NCI-H1417 (cell line): ENCODE measurements around the gene FOXA2.
"Not testable (repeated sequence)": the region's sequence is repeated elsewhere in the genome, so short reads cannot be mapped to it uniquely, and the experiment has no call there.

ENCODE experiments used
- DNase-seq, 3 experiments: peaks; one replicate each; lab custom pipeline; 2025; lab: John Stamatoyannopoulos, UW

The FOXA2 gene

DNA sequence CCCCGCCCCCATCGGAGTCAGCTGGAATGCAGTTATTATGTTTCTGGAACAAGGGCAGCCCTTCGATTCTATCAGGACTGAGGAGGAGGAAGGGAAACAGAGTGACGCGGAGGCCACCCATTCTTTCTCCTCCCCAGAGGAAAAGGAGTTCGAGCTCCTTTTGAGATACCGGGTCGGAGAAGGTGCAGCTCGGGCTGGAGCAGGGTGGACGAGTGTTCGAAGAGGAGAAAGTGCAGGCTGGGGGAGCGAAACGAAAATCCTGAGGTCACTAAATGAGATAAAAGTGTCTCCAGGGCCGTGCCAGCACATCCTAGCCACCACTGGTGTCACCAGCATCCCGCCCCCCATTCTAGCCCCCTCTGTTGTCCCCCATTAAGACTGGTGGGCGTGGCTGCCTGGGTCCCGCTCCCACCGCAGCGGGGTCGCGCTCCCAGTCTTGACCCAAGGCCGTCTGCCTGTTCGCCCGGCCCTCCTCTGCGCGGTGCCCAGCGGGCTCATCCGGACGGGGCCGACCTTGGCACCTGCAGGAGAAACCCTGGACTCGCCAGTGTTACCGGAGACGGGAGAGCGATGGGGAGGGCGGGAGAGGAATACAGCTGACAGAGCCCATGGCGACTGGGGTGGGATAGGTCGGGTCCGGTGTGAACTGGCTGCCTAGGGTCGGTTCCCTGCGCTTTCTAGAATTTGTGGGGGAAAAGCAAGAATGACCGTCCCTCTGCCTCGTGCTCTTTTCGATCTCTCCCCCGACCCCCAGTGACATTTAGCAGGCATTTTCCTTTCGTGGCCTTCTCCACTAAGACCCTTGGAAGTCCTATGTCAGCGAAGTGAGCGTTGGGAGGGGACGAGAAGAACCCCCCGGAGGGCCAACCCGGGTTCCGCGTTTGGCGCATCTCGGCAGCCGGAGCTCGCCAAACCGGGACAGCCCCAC is 16.2 kb downstream of the FOXA2 start:
- DNase-seq: no peak

DNA sequence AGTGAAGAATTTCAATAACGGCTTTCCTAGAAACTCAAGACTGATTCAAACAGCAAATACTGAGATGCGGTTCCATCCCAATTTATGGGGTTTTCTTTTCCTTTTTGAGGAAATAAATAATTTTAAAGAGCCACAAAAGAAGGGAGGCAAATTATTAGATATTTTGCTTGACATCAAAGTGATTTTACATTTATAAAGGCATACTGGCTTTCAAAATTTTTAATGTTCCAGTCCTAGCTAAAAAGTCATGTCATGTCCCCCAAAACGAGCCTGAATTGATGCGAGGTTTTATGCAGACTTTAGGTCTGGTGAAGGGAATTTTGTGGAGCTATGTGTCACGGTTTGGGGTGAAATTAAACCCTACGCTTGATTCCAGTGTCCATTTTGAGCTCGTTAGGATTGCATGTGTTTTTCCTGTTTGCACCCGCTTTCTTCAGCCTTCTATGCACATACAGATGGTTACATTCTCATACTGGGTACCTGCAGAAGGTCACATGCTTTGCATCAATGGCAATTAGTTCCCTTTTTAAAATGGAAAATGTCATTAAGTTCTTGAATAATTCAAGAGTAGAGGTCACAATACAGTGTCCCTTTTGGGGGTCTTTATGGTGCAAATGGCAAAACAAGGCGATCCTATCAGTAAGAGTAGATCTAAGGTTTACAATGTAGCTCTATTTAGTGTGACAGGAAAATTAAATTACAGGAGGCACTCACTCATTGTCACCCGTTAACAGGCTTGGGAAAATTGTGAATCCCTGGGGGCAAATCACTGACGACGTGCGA is 17.3 kb downstream of the FOXA2 start:
- DNase-seq: no peak

DNA sequence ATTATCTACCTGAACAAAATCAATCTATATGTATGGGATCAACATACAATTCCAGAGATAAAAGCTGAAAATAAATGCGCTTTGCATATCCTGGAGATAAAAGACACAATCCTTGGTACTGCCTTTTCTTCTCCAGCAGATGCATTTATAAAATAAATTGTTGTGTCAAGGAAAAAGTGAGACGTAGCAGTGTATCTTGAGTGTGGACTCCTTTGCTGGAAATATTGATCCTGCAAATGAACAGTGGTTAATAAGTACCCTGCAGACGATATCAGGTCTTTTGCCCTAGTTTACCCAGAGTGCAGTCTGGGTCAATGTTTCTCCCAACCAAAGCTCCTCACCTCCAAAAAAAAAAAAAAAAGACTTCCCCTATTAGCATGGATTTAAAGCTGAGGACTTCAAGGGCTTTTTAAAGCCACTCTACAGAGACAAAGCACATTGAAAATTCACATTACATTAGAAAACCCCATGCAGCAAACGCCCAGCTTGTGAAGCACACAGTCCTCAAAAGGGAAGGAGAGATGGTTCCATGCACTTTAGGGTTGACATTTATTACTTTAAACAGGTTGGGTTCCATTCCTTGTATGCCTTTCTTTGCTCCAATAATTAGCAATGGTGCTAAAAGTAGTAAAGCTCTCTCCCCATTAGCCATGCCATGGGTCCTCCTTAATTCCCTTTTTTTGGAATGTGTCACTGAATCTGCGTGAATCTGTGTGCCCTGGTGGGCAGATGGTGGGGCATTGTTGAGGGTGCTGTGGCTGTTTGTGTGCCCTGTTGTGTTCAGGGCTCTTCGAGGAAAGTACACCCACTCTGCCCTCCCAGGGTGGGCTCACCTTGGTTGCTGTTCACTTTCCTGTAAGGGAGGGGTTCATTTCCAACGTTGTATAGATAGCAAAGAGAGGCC is 21.1 kb downstream of the FOXA2 start:
- DNase-seq: peak in 2 of 3 experiments; percentile 44 to 51

DNA sequence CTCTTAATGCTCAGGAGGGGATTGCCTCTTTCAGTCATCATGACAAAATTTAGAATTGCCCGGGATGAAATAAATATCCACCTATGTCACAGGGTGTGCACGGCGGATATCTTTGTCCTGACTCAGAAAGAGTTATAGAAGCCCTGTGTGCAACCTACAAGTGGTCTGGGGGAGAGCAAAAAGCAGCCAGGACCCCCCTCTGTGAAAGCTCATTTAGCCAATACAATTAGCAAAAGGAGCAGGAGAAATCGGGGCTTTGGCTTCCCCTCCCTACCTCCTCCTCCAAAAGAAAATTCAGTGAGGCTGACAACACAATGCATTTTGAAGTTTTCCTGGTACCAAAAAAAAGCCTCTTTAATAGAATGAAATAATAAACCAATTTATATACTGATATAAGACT is 21.8 kb downstream of the FOXA2 start:
- DNase-seq: peak in 2 of 3 experiments; percentile 51 to 69

DNA sequence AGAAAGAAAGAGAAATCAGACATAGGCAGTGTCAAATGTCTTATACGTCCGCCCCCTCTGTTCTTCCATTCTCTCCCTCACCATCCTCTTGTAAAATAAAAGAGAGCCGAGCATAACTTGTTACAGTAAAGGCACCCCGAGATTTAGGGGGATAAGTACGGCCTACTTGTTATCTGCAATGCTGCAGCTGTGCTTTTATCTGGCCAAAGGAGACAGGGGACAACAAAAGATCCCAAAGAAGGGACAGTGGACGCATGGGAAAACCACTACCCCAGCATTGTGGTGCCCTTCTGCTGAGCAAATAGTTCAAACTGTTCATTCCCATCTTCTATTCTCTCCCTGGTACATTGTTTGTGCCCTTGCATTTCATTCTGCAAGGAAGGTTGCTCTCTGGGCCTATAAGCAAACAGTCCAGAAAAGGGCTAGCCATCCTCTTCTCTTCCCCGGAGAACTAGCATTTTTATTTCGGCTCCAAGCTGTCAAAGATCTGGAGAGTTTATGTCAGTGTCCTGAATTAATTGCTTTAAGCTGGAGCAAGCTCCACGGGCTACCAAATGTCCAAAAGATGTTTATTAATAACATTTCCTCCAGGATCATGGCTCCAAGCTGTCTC is 22.3 kb downstream of the FOXA2 start:
- no peak for DNase-seq

DNA sequence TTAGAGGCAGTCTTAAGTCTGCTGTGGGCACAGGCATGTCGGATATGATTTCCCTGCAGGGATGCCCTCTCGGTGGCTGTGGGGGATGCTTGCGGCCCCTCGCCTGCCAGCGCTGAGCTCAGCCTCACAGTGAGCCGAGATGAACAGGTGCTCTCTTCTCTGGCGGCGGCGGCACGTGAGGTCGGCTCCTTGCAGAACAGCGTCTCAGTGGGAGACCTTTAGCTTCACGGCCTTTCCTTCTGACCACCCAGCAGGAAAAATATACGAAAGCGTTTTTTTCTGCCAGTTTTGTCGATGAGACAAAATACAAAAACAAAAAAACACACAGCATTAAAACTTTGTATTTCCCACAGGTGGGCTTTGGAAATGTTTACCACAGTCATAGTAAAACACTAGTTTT is 23.6 kb downstream of the FOXA2 start:
- DNase-seq: peak in 2 of 3 experiments; percentile 54 to 81

DNA sequence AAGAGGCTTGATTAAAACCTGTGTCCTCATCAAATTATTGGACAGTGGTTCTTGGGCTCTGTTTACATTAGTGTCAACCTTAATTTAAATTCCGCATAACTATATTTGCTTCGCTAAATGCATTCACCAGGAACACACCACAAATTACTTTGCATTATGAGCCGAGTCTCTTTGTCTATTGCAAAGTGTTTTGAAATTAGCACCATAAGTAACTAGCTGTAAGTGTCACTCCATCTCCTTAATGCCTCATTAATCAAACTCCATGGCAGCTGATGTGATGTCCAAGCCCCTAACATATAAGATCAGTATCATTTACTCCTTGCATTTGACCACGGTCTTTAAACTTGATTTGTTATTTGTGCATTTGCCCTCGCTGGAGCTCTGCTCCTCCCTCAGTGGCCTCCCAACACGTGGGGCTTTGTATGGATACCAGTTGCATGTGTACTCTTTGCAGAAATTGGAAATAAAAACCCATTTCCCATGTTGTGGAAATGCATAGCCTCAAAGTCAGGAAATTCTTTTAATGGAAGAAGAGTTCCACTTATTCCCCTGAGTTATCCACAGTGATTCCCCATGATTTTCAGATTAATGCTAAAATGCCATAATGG is 24.6 kb downstream of the FOXA2 start:
- peak; percentile 22 to 94 (median 61) for DNase-seq

DNA sequence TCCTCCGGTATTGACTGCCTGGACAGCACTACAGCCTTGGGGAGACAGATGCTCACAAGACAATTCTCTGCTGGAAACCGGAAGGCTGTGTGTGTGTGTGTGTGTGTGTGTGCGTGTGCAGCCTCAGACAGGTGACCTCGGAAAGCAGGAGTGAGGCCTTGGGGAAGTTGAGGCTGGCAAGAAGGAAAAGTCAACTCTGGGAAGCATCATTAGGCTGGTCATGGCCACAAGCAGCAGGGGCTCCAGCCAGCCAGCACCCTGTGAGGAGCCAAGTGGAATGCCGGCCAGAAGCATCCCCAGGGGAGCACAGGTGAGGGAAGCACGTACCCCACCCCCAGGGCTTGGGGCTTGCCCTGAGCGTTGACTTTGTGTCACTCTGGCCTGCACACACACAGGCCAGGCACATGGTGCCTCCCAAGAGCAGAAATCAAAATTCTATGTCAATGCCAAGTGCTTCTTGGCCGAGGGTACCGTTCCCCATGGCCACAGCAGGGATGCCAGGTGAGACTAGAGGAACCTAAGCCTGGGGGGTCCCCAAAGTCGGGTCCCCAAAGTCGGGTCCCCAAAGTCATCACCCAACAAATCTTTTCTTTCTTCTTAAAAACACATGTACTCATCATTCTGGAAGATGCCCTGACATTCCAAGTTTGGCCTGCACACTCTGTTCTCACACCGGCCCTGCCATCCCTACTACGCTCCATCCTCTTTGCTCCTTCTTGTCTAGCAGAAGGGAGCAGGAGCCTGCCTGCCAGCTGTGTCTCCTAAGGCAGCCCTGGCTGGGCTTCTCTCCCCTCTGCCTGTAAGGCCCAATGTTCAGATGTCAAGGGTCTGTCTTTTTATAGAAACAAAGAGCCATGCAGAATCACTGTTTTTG is 26.7 kb downstream of the FOXA2 start:
- DNase-seq: no peak

DNA sequence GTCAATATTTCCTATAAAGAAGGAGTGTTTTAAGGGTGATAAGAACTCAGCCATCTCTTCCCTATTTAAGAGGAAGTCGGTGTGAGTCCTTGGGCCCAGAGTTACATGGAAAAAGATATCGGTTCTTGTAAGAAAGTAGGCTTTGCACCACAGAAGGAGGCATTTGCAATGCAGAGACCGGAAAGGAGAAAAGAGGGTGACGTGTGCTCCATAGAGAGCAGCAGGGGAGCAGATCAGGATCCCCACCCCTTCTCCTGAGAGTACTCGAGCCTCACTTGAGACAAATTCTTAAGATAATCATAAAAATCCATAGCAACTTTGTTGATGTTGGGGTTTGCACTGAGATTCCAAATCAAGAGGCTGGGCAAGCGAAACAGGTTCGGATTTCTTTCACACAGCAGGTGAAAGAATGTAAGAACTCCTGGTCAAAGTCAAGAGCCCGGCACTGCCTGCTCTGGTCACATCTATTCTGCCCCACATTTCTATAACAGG is 27.8 kb downstream of the FOXA2 start:
- no peak for DNase-seq

DNA sequence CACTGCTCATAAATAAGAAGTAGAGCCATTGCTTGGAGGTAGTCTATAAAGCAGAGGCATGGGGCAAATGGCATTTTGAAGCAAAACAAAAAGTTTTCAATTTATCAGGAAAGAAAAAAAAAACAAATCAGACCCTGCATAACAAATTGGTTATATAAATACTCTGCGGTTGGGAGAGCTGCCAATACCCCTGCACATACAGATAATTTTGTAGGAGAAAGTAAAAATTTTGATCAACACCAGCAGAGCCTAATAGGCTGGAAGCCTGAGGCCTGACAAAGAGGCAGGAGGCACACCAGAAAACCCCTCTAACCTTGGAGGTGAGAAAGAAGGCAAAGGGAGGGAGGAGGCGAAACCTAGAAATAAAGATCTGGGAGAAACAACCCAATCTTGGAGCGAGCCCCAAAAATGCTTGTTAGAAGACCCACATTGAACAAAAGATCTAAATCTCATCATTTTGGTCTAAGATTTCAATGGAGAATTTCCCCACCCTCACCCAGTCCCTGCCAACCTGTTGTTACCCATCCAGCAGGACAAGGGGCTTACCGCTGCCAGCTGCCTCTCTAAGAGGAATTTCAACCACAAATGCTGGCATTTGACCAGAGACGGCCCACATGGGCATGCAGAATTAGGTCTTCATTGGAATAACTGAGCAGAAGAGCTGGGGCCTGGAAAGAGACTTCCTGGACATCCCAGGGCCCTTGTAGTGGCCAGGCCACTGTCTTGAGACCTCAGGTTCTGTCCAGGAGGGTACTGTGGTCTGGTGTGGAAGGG is 28.4 kb downstream of the FOXA2 start:
- no peak for DNase-seq

DNA sequence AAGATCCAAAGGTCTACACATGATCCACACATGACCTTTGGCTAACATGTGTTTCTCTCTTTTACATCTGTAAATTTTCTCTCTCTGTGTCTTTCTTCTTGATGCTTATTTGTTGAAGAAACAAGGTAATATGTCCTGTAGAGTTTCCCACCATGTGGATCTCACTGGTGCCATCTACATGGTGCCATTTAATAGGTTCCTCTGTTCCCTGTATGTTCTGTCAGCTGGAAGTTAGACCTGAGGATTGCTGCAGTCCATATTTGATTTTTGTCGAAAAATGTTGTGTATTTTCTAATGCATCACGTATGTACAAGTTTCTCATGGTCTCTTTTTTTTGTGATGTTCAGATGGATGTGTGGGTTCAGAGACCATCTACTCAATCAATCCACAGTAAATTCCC is 30.0 kb downstream of the FOXA2 start:
- no peak for DNase-seq

DNA sequence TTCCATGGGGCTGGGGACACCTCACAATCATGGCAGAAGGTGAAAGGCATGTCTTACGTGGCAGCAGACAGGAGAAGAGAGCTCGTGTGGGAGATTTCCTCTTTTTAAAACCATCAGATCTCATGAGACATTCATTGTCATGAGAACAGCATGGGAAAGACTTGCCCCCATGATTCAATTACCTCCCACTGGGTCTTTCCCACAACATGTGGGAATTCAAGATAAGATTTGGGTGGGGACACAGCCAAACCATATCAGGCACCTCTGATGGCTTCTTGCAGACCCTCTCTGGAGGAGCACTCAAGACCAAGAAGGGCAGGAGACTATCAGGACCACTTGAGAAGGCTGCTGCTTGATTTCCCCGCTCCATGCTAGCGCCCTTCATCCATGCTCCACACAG is 33.9 kb downstream of the FOXA2 start:
- DNase-seq: not testable (repeated sequence)

DNA sequence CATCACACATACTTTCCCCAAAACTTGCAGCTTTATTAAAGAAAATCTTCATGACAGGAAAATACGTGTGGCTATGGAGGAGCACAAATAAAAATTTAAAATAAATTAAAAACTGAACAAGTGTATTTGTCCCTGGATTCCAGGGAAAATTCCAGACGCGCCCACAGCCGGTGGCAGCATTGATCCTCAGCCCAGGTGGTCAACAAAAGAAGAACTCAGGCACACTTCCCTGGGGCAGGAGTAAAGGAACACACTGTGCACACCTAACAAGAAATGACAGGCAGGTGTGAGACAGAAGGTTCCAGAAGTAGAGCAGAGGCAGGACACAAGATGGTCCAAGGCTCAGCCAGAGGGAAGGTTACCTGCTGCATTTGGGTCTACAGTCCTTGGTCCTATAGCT is 36.3 kb downstream of the FOXA2 start:
- DNase-seq: no peak

DNA sequence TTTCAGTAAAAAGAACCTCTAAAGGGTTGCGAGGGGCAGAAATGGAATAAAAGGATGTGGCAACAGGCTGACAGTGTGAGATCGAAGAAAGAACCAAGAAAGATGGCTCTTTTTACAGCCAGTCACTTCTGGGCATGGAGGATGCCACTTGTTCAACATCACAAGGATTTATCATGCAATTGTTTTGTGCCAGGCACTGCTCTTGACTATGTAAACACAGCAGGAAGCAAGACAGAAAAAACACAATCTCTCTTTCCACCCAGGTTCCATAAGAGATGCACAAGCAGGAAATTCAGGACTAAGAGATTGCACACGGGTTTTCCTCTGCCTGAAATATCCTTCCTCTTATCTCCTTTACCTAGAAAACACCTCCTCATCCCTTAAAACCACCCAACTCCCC is 38.0 kb downstream of the FOXA2 start:
- peak in 1 of 3 experiments; percentile 31 for DNase-seq

DNA sequence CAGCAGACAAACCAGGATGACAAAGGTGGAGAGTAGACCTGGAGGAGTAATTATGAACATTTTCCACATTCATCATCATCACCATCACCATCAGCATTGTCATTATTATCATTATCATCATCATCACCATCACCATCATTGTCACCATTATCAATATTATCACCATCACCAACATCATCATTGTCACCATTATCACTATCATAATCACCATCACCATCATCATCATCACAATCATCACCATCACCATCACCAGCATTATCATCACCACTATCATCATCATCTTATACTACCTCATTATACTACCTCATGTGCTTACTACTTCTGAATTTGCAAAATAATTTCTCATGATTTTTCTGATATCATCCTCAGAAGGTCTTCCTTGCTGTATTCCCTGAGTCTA is 39.3 kb downstream of the FOXA2 start:
- DNase-seq: no peak

DNA sequence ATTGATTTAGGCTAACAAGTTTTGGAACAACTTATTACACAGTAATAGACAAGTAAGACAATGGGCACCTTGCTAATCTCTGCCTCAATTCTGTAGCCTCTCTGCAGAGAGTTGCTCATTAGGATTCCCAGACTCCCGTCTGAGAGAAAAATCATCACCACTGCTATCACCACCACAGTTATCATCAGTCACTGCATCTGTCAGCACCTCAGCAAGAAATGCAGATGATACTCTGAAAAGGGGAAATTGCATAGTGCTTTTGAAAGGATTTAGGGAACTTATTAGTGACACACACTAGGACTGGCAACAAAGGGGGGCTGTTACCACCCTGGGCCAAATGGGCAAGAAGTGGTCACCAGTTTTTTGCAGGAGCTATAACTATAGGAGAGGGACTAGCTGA is 39.9 kb downstream of the FOXA2 start:
- no peak for DNase-seq

DNA sequence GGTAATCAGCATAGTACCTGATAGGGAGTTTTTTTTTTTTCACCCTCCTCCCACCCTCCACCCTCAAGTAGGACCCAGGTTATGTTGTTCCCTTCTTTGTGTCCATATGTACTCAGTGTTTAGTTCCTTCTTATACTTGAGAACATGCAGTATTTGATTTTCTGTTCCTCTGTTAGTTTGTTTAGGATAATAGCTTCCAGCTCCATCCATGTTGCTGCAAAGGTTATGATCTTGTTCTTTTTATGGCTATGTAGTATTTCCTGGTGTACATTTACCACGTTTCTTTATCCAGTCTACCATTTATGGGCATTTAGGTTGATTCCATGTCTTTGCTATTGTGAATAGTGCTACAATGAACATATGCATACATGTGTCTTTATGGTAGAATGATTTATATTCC is 41.9 kb downstream of the FOXA2 start:
- DNase-seq: no peak

DNA sequence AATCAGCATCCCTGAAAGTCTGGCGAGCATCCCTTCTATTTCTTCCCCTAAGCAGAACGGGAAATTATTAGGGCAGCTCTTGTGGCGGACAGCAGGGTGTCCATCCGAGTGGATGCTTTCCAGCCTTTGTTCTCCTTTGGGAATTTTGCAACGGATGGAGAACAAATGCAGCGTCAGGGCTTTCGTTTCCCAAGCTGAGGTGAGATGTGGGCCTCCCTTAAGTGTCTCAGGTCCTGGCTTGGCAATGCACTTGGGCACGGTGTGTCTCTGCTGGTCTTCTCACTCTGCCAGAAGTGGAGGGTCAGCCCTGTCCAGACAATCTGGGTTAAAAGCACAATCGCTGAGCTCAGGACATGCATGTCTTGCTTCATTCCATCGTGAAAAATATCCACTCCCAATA is 43.5 kb downstream of the FOXA2 start:
- no peak for DNase-seq
